Measurements from ENCODE around the gene RASSF7.

Gene RASSF7

GRCh38 chr11:597166-597725, 36.5 kb downstream of the RASSF7 start:
- Mint-ChIP-seq H3K27me3 (no peaks in the 10 kb centered on the region), H3K4me1 (peaks cover 31% of the 10 kb centered on the region), H3K9me3 (no peaks in the 10 kb centered on the region), H3K4me3 (no peak overlapping the region), H3K27ac (peak overlapping the region in 1 of 2 donors; percentile 43)
- no peak for DNase-seq
- ATAC-seq = peak; percentile 50

- no peaks in the 10 kb centered on the region for H3K27me3 Mint-ChIP-seq
- H3K27ac Mint-ChIP-seq = peak overlapping the region in 1 of 2 donors; percentile 76
- H3K4me3 Mint-ChIP-seq = no peak overlapping the region
- no peak for ATAC-seq
- peaks cover 22% of the 10 kb centered on the region for H3K4me1 Mint-ChIP-seq
- DNase-seq = no peak
- no peaks in the 10 kb centered on the region for H3K9me3 Mint-ChIP-seq
Measured at GRCh38 chr11:598005-598680, 37.4 kb downstream of the RASSF7 start.

- Mint-ChIP-seq H3K27me3 (no peaks in the 10 kb centered on the region), H3K27ac (peak overlapping the region in 1 of 2 donors; percentile 65), H3K4me3 (no peak overlapping the region), H3K4me1 (peaks cover 10% of the 10 kb centered on the region), H3K9me3 (no peaks in the 10 kb centered on the region)
- DNase-seq = no peak
- no peak for ATAC-seq
Measured at GRCh38 chr11:601573-602245, 40.9 kb downstream of the RASSF7 start.

- no peak for DNase-seq
- Mint-ChIP-seq H3K27me3 (no peaks in the 10 kb centered on the region), H3K4me3 (no peak overlapping the region), H3K27ac (no peak overlapping the region), H3K4me1 (peaks cover 6% of the 10 kb centered on the region), H3K9me3 (no peaks in the 10 kb centered on the region)
- no peak for ATAC-seq
Measured at GRCh38 chr11:603154-603553, 42.4 kb downstream of the RASSF7 start.

- Mint-ChIP-seq H3K27ac (peak overlapping the region in 1 of 2 donors; percentile 2), H3K4me3 (no peak overlapping the region), H3K9me3 (no peaks in the 10 kb centered on the region), H3K4me1 (peaks cover 10% of the 10 kb centered on the region), H3K27me3 (no peaks in the 10 kb centered on the region)
- no peak for ATAC-seq
- DNase-seq = no peak
Measured at GRCh38 chr11:605286-606129, 44.7 kb downstream of the RASSF7 start.

- no peak overlapping the region for H3K4me3 Mint-ChIP-seq
- DNase-seq (no peak), ATAC-seq (no peak)
- no peaks in the 10 kb centered on the region for H3K27me3 Mint-ChIP-seq
- no peaks in the 10 kb centered on the region for H3K9me3 Mint-ChIP-seq
- H3K4me1 Mint-ChIP-seq = peaks cover 15% of the 10 kb centered on the region
- no peak overlapping the region for H3K27ac Mint-ChIP-seq
Measured at GRCh38 chr11:606245-606644, 45.5 kb downstream of the RASSF7 start.

GRCh38 chr11:607020-607780, 46.4 kb downstream of the RASSF7 start:
- Mint-ChIP-seq H3K4me3 (no peak overlapping the region), H3K27me3 (no peaks in the 10 kb centered on the region), H3K9me3 (no peaks in the 10 kb centered on the region), H3K4me1 (peaks cover 15% of the 10 kb centered on the region), H3K27ac (peak overlapping the region in 1 of 2 donors; percentile 76)
- DNase-seq (no peak), ATAC-seq (no peak)

- DNase-seq (no peak), ATAC-seq (no peak)
- no peak overlapping the region for H3K27ac Mint-ChIP-seq
- H3K4me1 Mint-ChIP-seq = peaks cover 20% of the 10 kb centered on the region
- no peaks in the 10 kb centered on the region for H3K9me3 Mint-ChIP-seq
- H3K4me3 Mint-ChIP-seq = no peak overlapping the region
- no peaks in the 10 kb centered on the region for H3K27me3 Mint-ChIP-seq
Measured at GRCh38 chr11:607971-608659, 47.3 kb downstream of the RASSF7 start.

- H3K4me3 Mint-ChIP-seq = no peak overlapping the region
- no peaks in the 10 kb centered on the region for H3K9me3 Mint-ChIP-seq
- H3K27me3 Mint-ChIP-seq = no peaks in the 10 kb centered on the region
- ATAC-seq (no peak), DNase-seq (no peak)
- H3K27ac Mint-ChIP-seq = no peak overlapping the region
- peaks cover 27% of the 10 kb centered on the region for H3K4me1 Mint-ChIP-seq
Measured at GRCh38 chr11:608791-609251, 48.1 kb downstream of the RASSF7 start.

- DNase-seq (no peak), ATAC-seq (no peak)
- Mint-ChIP-seq H3K9me3 (no peaks in the 10 kb centered on the region), H3K4me3 (no peak overlapping the region), H3K27me3 (no peaks in the 10 kb centered on the region), H3K4me1 (peaks cover 32% of the 10 kb centered on the region), H3K27ac (peak overlapping the region in 1 of 2 donors; percentile 78)
Measured at GRCh38 chr11:609341-609811, 48.6 kb downstream of the RASSF7 start.

- no peaks in the 10 kb centered on the region for H3K27me3 Mint-ChIP-seq
- peaks cover 41% of the 10 kb centered on the region for H3K4me1 Mint-ChIP-seq
- DNase-seq (no peak), ATAC-seq (no peak)
- H3K27ac Mint-ChIP-seq = peak overlapping the region; percentile 25 to 85
- no peak overlapping the region for H3K4me3 Mint-ChIP-seq
- no peaks in the 10 kb centered on the region for H3K9me3 Mint-ChIP-seq
Measured at GRCh38 chr11:610146-610801, 49.5 kb downstream of the RASSF7 start.

GRCh38 chr11:611001-611996, 50.5 kb downstream of the RASSF7 start:
- no peak overlapping the region for H3K27ac Mint-ChIP-seq
- no peaks in the 10 kb centered on the region for H3K27me3 Mint-ChIP-seq
- H3K4me1 Mint-ChIP-seq = peaks cover 50% of the 10 kb centered on the region
- H3K4me3 Mint-ChIP-seq = no peak overlapping the region
- H3K9me3 Mint-ChIP-seq = no peaks in the 10 kb centered on the region
- DNase-seq (no peak), ATAC-seq (no peak)

Data from stimulated activated naive CD8-positive, alpha-beta T cell treated with anti-CD3 and anti-CD28 coated beads, Interleukin-15, amount 100 ng/mL, for 72 hours (primary cell).